Renal pelvis (tissue), 4 donors: ENCODE results near the gene TMEM132D. TPM values are rescaled to one million over a fixed set of nuclear protein-coding genes. Genes with fewer than 3 reads are reported as not detected.

ENCODE experiments used
- DNase-seq: peaks from one replicate; pipeline ENCODE4 v3.0.0-alpha.2; 2013
- polyA plus RNA-seq, 3 donors: library from polyadenylated mRNA; unstranded; fragments of 120-200 nt; gene quantifications; one replicate each; pipeline ENCODE4 v1.2.1, GENCODE V29; 2013; ENCODE audit not compliant: insufficient read length in 3 of 3

Gene TMEM132D
- polyA plus RNA-seq, 3 donors, result 0.90 to 1.6 (median 1.6) TPM

DNA sequence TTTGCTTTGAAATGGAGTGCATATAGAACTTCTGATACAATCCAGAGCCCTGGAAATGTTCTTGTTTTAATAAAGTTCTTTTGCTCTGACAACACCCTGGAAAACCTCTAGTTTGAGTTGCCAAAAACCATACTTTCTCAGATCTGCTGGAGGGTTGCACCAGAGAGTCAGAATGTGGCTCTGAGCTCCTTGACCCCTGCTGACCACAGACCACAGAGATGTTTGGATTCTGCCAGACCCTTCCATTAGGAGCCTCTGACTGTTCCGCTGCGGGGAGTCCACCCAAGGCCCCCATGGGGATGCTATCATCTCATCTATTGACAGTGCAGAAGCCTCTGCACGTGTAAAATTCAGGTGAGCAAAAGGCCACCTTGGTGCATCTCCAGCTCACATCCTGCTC, 718.0 kb downstream of the TMEM132D start:
- no peak for DNase-seq

- peak; percentile 51 for DNase-seq
Observed at GRCh38 chr12:129184127-129184928, 719.5 kb downstream of the TMEM132D start.

DNA sequence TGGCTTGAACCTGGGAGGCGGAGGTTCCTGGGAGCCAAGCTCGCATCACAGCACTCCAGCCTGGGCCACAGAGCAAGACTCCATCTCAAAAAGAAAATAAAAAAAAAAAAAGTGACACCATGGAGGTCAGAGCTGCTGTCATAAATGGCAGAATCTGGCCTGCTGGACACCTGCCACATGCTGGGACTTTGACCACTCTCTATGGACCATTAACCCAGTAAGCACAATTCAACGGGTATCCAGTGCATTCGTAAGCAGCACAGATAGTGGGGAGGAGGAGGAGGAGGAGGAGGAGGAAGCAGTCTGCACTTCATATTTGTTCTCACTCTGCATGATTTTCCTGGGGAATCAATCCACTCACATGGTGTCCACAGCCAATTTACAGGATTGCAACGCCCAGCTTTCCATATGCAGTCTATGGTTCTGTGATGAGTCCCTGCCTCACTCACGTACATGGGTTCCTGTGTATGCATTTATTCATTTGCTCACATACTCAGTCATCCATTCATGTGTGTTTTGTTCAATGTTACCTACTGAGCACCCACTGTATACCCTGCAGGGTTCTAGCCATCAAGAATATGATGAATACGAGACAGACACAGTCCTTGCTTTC, 723.8 kb downstream of the TMEM132D start:
- DNase-seq, result no peak

DNA sequence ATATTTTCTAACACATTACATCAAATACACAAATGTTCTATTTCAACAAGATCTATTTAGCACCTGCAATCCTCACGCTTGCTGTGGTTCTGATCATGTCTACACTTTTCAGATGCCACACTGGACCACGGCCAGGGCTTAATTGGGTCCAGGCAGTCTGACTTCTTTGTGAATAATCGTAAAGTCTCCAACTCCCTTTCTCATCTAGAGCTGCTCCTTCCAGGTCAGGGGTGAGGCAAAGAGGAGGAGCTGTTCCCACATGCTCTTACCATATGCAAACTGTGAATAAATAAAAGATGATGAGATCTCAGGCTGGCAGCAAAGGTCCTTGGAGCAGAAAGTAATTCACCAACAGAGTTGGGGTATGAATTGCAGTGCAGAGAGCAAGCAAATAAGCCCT, 733.9 kb downstream of the TMEM132D start:
- no peak for DNase-seq

DNA sequence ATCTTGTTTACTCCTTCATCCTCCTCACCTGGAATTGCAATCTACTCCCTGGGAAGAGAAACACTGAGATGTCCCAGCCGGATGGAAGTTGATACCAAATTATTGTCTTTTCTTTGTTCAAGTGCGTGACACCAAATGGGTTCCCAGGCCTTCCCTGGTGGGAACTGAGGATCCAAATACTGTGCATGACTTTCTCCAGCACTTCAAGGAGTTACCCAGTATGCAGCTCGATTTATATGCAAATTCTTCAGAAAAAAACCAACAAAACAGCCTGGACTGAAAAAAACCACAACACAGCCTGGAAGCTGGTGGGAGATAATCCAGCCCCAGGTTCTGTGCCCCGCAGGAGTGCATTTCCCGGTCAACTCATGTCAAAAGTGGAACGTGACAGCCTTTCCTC, 740.0 kb downstream of the TMEM132D start:
- no peak for DNase-seq

DNA sequence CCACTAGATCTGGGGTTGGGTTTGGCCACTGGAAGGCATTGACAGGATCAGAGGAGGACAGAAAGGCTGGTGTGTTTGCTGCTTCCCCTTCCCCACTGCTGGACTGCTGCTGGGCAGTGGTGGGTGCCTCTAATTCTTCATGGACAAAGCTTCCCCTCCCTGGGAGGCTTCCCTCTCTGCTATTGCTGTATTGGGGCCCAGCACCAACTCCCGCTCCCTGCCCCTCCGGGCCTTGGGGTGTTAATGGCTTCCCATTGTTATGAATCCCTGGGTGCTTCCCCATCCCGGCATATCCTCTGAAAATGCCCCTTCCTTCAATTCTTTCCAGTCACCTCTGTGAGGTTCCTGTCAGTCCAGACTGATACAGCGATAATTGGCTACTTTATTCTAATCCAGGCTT, 740.4 kb downstream of the TMEM132D start:
- DNase-seq, result no peak

GRCh38 chr12:129162805-129163204, 741.0 kb downstream of the TMEM132D start:
- DNase-seq, result no peak

- no peak for DNase-seq
Observed at GRCh38 chr12:129161511-129161910, 742.3 kb downstream of the TMEM132D start.

GRCh38 chr12:129160282-129160681, 743.5 kb downstream of the TMEM132D start:
- DNase-seq, result no peak

DNA sequence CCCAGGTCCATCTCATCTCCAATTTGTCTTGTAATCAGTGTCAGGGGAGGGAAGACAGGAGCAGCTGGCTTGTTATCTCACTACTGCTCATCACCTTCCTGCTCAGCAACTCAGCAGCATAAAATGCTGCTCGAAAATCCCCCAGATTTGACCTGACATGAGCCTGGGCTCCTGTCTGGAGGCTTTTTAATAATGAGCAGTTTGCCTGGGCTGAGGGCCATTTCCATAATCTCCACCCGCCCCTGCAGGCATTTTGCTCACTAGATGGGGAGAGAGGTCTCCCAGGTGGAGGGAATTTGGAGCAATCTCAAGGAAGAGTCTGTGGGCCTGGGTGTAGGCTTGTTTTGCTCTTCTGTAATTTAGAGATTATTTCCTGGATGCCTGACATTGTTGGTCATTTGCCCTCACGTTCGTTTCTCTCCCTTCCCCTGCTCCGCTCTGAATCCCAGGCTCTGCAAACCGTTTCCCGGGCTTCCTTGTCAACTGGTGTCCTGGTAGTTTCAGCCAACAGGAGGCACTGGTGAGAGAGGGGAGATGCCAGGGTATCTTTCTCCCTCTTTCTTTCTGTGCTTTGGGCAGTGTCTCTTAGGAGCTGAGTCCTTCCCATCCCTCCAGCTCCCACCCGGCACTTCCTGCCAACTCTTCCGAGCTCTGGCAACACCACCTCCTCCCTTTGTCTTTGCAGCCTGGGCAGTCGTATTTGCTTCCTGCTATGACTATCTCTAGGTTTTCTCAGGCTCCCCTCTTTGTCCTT, 751.3 kb downstream of the TMEM132D start:
- no peak for DNase-seq

- no peak for DNase-seq
Observed at GRCh38 chr12:129150721-129151120, 753.1 kb downstream of the TMEM132D start.

GRCh38 chr12:129145381-129145780, 758.4 kb downstream of the TMEM132D start:
- DNase-seq, result no peak

DNA sequence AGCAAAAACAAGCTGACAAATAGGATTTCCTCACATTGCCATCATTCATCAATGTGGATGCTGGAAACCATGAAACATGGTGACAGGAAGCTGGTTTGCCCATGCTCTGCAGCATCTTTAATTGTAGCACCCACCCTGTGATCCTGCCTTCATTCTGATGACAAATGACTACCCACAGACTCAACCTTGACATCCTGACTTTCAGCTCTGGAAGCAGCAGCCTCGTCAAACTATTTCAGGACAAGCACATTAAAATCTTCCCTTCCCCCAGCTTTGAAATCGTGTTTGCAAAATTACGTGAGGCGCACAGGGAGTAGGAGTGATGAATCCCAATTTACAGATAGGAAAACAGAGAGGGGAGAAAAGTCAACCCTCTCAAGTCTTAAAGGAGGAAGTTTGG, 765.0 kb downstream of the TMEM132D start:
- no peak for DNase-seq

DNA sequence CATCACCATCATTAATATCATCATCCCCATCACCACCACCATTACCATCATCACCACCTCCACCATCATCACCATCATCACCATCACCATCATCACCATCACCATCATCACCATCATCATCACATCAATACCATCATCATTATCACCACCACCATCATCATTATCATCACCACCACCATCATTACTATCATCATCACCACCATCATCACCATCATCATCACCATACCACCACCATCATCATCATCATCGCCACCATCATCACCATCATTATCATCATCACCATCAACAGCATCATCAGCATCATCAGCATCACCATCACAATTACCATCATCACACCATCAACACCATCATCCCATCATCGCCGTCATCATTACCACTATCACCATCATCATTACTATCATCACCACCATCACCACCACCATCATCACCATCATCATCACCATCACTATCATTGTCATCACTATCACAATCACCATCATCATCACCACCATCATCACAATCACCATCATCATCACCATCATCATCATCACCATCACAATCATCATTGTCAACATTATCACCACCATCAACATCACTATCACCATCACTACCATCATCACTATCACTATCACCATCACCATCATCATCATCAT, 767.0 kb downstream of the TMEM132D start:
- DNase-seq, result no peak

DNA sequence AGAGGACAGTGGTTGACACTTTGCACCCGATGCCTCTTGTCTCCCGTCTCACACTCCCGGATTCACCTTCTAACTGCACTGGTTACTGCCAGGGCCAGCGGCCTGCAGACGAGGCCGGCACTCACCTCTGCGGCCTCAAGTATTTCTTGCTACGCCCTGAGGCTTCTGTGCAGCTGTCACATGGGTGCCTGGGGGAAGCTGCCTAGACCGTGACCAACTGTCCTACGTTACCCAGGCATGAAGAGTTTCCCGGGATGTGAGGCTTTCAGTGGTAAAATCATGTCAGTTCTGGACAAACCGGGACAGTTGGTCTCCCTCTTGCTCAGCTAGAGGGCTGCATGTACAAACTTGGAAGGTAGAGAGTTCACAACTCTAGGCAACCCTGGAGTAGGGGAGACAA, 776.1 kb downstream of the TMEM132D start:
- no peak for DNase-seq

GRCh38 chr12:129127211-129127610, 776.6 kb downstream of the TMEM132D start:
- no peak for DNase-seq

GRCh38 chr12:129119537-129119936, 784.3 kb downstream of the TMEM132D start:
- peak; percentile 36 for DNase-seq

GRCh38 chr12:129115558-129115957, 788.3 kb downstream of the TMEM132D start:
- no peak for DNase-seq

DNA sequence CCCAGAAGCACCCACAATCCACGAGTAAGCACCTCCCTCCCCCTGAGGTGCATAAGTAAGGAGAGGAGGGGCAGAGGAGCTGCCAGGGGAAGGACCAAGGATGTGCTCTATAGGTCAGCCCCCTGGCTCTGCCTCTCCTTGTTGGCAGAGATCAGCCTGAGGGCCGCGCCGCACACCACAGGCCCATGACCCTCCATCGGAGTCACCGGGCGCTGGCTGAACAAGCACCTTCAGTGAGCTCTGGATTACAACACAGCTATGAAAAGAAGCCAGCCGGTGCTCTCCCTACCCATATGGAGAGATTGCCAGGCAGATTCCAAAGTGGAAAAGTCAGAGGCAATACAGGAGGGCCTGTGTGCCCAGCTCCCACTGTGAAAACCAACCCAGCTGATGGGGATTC, 793.2 kb downstream of the TMEM132D start:
- DNase-seq, result no peak

- no peak for DNase-seq
Observed at GRCh38 chr12:129109174-129110001, 794.4 kb downstream of the TMEM132D start.

DNA sequence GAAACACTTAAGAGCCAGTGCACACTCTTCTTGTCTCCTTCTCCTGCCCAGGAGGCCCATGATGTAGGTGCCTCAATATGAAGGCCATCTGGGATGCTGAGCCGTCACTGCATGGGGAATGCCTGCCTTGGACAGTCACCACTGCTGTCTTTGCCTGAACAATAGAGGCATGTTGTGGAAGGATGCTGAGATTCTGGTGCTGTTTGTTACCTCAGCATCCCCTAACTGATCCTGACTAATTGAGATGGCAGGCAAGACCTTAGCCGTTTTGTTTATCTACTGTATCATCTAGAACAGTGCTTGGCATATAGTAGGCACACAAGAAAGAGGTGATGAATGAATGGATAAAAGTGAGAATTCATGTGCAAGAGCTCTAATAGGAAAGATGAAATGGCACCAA, 797.1 kb downstream of the TMEM132D start:
- DNase-seq, result no peak

GRCh38 chr12:129103231-129103630, 800.6 kb downstream of the TMEM132D start:
- no peak for DNase-seq
